BLaER1 (cell line): ENCODE data around the gene ATAD3C.
"Not testable (repeated sequence)": the region's sequence is repeated elsewhere in the genome, so short reads cannot be mapped to it uniquely, and the experiment has no call there.

ENCODE experiments used
- H3K27ac ChIP-seq: shearing (Covaris generic); formaldehyde crosslinking; 2 replicates; pipeline ENCODE4 v1.8.1; 2022
- H3K27me3 ChIP-seq: shearing (Covaris generic); formaldehyde crosslinking; 2 replicates; pipeline ENCODE4 v1.8.1; 2022
- H3K36me3 ChIP-seq: shearing (Covaris generic); formaldehyde crosslinking; 2 replicates; pipeline ENCODE4 v1.8.1; 2022
- H3K4me1 ChIP-seq: shearing (Covaris generic); formaldehyde crosslinking; 2 replicates; pipeline ENCODE4 v1.8.1; 2022
- H3K4me2 ChIP-seq: shearing (Covaris generic); formaldehyde crosslinking; 2 replicates; pipeline ENCODE4 v1.8.1; 2022
- H3K4me3 ChIP-seq: shearing (Covaris generic); formaldehyde crosslinking; 2 replicates; pipeline ENCODE4 v1.8.1; 2022
- H3K9ac ChIP-seq: shearing (Covaris generic); formaldehyde crosslinking; 2 replicates; pipeline ENCODE4 v1.8.1; 2022
- H3K9me3 ChIP-seq: shearing (Covaris generic); formaldehyde crosslinking; 2 replicates; pipeline ENCODE4 v1.8.1; 2022
- H4K20me1 ChIP-seq: shearing (Covaris generic); formaldehyde crosslinking; 2 replicates; pipeline ENCODE4 v1.8.1; 2022
- Cebpa-rat ChIP-seq: shearing (Covaris generic); IDR thresholded peaks from 2 replicates; pipeline ENCODE4 v1.8.1; 2022

ATAD3C gene

DNA sequence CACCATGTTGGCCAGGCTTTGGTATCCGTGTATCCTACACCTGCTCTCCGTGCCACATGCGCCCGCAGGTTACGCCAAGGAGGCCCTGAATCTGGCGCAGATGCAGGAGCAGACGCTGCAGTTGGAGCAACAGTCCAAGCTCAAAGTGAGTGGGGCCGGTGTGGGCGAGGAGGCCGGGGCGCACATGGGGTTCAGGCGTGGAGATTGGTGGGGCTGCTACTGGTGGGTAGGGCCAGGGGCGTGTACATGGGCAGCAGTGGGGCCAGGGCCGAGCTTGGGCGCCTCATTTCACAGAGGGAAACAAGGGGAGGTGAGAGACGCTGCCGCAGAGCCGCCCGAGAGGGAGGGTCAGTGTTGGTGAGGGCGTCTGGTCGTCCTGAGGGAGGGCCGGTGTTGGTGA, 27.7 kb downstream of the ATAD3C start:
- Histone ChIP-seq H3K27me3 (no peaks in the 10 kb centered on the region), H3K27ac (no peak overlapping the region), H3K36me3 (peaks cover 54% of the 10 kb centered on the region), H3K9me3 (no peaks in the 10 kb centered on the region), H3K4me1 (peaks cover 47% of the 10 kb centered on the region), H3K4me3 (no peak overlapping the region), H3K9ac (no peak overlapping the region), H3K4me2 (peak overlapping the region; percentile 70), H4K20me1 (peaks cover 60% of the 10 kb centered on the region)
- TF ChIP-seq Cebpa-rat = no peak

DNA sequence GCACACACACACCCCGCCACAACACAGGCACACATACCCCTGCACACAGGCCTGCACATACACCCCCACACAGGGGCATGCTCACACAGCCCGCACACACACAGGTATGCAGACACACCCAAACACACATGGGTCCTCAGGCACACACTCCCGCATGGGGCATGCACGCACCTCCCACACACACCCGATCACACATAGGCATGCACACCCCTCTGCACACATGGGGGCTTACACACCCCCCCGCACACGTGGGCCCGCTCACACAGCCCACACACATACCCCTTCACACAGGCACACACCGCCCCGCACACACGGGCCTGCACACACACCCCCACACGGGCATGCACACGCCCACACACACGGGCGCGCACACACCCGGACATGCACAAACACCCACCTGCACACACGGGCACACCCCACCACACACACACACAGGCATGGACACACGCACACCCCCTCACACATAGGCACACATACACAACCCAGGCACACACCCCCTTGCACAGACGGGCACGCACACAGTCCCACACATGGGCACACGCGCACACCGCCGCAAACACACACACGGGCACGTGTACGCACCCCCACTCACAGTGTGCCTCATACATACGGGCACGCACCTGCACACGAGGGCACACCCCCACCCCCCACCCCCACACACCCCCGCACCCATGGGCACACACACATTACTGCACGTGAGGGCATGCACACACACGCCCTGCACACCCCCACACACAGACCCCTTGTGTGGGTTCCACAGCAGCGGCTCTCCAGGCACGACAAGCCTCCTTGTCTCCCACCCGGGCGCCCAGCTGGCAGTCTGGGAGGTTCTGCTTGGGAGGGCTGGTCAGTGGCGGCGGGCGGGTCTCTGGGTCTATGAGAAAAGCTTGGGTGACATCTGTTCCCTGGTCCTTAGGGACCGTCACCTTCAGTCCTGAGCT, 30.3 kb downstream of the ATAD3C start:
- Histone ChIP-seq H3K9ac (no peak overlapping the region), H3K4me1 (peaks cover 37% of the 10 kb centered on the region), H3K4me3 (no peak overlapping the region), H3K36me3 (peaks cover 67% of the 10 kb centered on the region), H3K27me3 (no peaks in the 10 kb centered on the region), H3K27ac (no peak overlapping the region), H3K9me3 (no peaks in the 10 kb centered on the region), H3K4me2 (no peak overlapping the region), H4K20me1 (peaks cover 57% of the 10 kb centered on the region)
- no peak for TF ChIP-seq Cebpa-rat

DNA sequence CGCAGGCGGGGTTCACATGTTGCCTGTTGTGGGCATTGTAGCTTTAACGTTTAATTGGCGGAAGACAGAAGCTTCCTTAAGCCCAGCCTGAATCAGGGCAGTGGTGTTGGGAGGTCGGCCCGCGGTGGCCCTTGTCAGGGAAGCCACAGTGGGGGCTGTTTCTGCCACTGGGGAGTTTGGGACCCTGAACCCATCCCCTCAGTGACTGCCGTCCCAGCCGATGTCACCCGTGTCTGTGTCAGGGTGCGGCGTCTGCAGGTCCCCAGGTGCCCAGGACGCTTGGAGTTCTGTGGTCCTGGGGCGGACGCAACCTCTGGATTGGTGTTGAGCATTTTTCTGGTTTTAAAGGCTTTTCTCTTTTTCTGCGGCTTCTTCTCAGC, 31.0 kb downstream of the ATAD3C start:
- peaks cover 70% of the 10 kb centered on the region for H3K36me3 ChIP-seq

DNA sequence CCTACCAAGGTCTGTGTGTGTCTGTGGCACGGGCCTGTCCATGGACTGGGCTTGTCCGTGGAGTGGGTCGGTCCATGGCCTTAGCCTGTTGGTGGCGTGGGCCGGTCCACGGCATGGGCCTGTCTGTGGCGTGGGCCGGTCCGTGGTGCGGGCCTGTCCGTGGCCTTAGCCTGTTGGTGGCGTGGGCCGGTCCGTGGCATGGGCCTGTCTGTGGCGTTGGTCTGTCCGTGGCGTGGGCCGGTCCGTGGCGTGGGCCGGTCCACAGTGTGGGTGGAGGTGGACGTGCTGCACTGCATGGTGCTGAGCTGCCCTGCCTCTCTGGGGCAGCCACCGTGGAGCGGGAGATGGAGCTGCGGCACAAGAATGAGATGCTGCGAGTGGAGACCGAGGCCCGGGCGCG, 32.3 kb downstream of the ATAD3C start:
- H3K27ac ChIP-seq, H3K9me3 ChIP-seq, H3K27me3 ChIP-seq, H3K9ac ChIP-seq, H3K4me3 ChIP-seq, H3K4me2 ChIP-seq: not testable (repeated sequence)
- peaks cover 28% of the 10 kb centered on the region for H3K4me1 ChIP-seq
- H3K36me3 ChIP-seq = peaks cover 81% of the 10 kb centered on the region
- peaks cover 50% of the 10 kb centered on the region for H4K20me1 ChIP-seq

More for the DNA sequence above, 31.0 kb downstream of the ATAD3C start:
- H3K9me3 ChIP-seq, H3K9ac ChIP-seq, H3K27me3 ChIP-seq, H3K4me2 ChIP-seq, H3K27ac ChIP-seq, H3K4me3 ChIP-seq: not testable (repeated sequence)
- Histone ChIP-seq H4K20me1 (peaks cover 56% of the 10 kb centered on the region), H3K4me1 (peaks cover 37% of the 10 kb centered on the region)

DNA sequence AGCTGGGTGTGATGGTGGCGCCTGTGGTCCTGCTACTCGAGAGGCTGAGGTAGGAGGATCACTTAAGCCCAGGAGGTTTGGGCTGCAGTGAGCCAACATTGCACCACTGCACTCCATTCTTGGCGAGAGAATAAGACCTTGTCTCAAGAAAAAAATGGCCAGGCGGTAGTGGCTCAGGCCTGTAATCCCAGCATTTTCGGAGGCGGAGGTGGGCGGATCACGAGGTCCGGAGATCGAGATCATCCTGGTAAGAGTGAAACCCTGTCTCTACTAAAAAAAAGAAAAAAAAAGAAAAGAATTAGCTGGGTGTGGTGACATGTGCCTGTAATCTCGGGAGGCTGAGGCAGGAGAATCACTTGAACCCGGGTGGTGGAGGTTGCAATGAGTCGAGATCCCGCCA, 33.4 kb downstream of the ATAD3C start:
- peaks cover 21% of the 10 kb centered on the region for H3K4me1 ChIP-seq
- no peak overlapping the region for H3K4me3 ChIP-seq
- H3K36me3 ChIP-seq = peaks cover 81% of the 10 kb centered on the region
- H3K9me3 ChIP-seq = no peaks in the 10 kb centered on the region
- no peak overlapping the region for H3K27ac ChIP-seq
- H3K4me2 ChIP-seq = no peak overlapping the region
- H3K27me3 ChIP-seq = no peaks in the 10 kb centered on the region
- H3K9ac ChIP-seq = no peak overlapping the region
- H4K20me1 ChIP-seq = peaks cover 39% of the 10 kb centered on the region
- no peak for TF ChIP-seq Cebpa-rat

DNA sequence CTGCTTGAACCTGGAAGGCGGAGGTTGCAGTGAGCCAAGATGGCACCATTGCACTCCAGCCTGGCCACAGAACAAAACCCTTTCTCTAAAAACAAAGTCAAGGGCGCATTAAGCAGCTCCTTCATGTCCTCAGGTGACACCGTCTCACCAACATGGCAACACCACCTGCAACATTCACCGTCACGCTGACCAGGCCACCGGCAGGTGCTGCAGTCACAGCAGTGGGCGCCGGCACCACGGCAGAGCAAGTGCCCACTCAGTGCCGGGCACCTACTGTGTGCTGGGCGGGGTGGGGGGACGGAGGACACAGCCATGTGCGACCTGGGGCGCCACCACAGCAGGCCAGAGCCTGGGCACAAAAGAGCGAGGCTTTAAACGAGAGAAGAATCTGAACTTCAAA, 34.2 kb downstream of the ATAD3C start:
- H3K4me3 ChIP-seq = no peak overlapping the region
- H3K4me2 ChIP-seq = peak overlapping the region; percentile 53
- H3K9ac ChIP-seq = no peak overlapping the region
- H3K36me3 ChIP-seq = peaks cover 84% of the 10 kb centered on the region
- H3K9me3 ChIP-seq = no peaks in the 10 kb centered on the region
- H3K4me1 ChIP-seq = peaks cover 21% of the 10 kb centered on the region
- TF ChIP-seq Cebpa-rat = no peak
- H3K27me3 ChIP-seq = no peaks in the 10 kb centered on the region
- no peak overlapping the region for H3K27ac ChIP-seq
- H4K20me1 ChIP-seq = peaks cover 34% of the 10 kb centered on the region

DNA sequence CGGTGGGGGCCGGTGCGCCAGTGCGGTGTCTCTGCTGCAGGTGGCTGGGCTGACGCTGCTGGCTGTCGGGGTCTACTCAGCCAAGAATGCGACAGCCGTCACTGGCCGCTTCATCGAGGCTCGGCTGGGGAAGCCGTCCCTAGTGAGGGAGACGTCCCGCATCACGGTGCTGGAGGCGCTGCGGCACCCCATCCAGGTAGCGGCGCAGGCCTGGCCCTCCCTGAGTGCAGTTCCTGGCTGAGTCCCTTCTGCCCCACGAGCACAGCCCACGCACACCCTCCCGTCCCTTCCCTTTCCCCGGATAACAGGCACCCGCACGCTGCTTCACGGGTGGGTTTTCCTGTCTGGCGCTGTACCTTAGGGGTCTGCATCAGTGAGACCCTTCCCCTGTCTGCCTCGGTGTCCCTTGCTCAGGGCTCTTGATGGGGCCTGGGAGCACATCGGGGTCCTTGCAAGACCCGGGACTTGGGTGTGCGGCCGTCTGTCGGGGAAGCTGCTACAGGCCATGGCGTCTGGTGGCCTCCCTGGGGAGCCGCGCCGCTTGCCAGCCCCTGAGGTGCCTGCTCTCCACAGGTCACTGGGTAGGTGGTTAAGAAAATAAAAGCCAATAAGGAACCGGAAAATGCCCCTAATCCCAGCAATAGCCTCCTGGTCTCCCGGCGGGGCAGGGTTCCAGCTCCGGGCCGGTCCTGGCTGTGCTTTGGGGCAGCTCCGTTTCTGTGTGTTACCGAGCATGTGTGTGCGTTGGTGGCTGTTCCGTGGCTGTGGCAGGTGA, 35.7 kb downstream of the ATAD3C start:
- H3K4me3 ChIP-seq, H3K27me3 ChIP-seq, H3K27ac ChIP-seq, H3K9ac ChIP-seq, H3K9me3 ChIP-seq: not testable (repeated sequence)
- H4K20me1 ChIP-seq = peaks cover 34% of the 10 kb centered on the region
- H3K36me3 ChIP-seq = peaks cover 85% of the 10 kb centered on the region
- H3K4me1 ChIP-seq = peaks cover 21% of the 10 kb centered on the region
- peak overlapping the region; percentile 53 for H3K4me2 ChIP-seq

DNA sequence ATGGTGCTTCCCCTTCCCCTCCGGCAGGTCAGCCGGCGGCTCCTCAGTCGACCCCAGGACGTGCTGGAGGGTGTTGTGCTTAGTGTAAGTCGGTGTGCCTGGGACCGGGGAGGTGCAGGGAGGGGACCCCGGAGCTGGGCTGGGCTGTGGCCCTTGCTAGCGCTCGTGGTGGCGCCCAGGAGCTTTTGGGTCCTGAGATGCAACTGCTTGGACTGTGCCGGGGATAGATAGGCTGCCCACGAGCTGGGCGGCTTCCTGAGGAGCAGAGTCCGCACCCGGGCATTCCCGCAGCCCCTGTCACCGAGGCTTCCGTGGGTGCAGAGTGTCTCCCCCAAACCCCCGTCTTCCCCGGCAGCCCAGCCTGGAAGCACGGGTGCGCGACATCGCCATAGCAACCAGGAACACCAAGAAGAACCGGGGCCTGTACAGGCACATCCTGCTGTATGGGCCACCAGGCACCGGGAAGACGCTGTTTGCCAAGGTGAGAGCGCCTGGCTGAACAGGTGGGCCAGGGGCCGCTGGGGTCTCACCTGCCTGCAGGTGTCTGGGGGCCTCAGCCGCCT, 36.3 kb downstream of the ATAD3C start:
- H3K9ac ChIP-seq, H3K4me2 ChIP-seq, H3K27ac ChIP-seq, H3K9me3 ChIP-seq, H3K4me3 ChIP-seq, H3K27me3 ChIP-seq: not testable (repeated sequence)
- Histone ChIP-seq H4K20me1 (peaks cover 34% of the 10 kb centered on the region), H3K36me3 (peaks cover 85% of the 10 kb centered on the region), H3K4me1 (peaks cover 21% of the 10 kb centered on the region)

DNA sequence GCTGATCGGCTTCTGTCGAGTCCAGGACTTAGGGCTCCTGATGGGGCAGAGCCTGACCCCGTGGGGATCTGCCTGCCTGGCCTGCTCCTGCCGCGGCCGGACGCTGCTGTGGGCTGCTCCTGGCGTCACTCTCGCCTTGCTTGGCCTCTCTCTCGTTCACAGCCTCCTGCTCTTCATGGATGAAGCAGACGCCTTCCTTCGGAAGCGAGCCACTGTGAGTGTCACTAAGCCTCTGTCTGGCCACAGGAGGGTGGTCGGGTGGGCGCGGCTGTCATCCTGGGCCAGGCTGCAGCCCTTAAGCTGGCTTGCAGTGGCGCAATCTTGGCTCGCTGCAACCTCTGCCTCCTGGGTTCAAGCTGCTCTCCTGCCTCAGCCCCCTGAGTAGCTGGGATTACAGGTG, 38.2 kb downstream of the ATAD3C start:
- Histone ChIP-seq H3K4me2 (no peak overlapping the region), H3K27me3 (no peaks in the 10 kb centered on the region), H3K4me1 (peaks cover 21% of the 10 kb centered on the region), H3K4me3 (no peak overlapping the region), H3K36me3 (peaks cover 92% of the 10 kb centered on the region), H3K9ac (no peak overlapping the region), H4K20me1 (peaks cover 32% of the 10 kb centered on the region), H3K27ac (no peak overlapping the region), H3K9me3 (0 out of 2 replicates have a peak, but pooled peaks cover 4% of the 10 kb centered on the region)
- TF ChIP-seq Cebpa-rat = no peak

DNA sequence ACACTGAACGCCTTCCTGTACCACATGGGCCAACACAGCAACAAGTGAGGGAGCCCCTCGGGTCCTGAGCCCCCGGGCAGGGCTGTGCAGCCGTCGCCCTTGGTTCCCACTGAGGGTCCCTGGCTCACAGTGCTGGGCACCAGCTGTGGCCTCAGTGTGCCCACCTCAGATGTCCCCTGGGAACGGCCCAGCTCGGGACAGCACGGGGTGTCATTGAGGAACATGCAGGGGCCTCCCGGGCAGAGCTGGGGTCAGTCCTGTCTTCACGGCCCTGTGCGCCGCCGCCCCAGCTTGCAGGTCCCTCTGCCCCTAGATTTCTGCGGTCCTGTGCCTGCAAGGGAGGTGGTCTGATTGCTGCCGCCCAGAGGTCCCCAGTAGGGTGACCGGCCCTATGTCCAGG, 39.7 kb downstream of the ATAD3C start:
- Histone ChIP-seq H3K9me3 (0 out of 2 replicates have a peak, but pooled peaks cover 13% of the 10 kb centered on the region), H3K4me1 (peaks cover 15% of the 10 kb centered on the region), H3K36me3 (peaks cover 92% of the 10 kb centered on the region), H3K4me2 (no peak overlapping the region), H3K27me3 (no peaks in the 10 kb centered on the region), H3K4me3 (no peak overlapping the region), H3K27ac (no peak overlapping the region), H3K9ac (no peak overlapping the region), H4K20me1 (peaks cover 17% of the 10 kb centered on the region)
- TF ChIP-seq Cebpa-rat = no peak
